Left forelimb (tissue), 1 donor: ENCODE results near the gene CACNA1C.

Experiments
- DNase-seq: peaks from one replicate; pipeline ENCODE4 v3.0.0-alpha.2; 2018; ENCODE audit warnings: low spot score

Gene CACNA1C

DNA sequence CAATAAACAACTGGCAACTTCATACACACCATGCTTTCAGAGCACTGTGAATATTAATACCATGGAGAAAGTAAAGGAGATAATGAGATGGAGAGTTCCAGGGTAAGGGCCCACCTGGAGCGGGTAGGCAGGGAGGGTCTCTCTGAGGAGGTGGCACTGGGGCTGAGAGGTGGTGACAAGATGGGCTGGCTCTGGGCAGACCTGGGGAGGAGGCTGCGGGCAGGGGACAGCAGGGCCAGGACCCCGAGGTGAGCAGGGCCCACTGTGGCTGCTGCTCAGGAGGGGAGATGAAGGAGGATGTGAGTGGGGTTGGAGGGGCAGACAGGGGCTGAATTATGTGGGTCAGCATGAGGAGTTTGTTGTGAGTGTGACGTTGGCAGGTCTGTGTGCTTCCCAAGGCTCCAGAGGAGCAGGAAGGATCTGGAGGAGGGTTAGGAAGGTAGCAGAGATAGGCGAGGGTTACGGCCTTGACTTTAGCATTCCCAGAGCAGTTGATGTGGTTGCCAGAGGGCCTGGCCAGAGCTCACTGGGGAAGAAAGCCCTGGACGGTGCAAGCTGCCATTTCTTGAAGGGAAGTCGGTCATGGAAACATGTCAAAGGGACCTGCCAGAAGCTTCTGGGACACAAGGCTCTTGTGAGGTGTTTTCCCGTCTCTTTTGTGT is 88.2 kb downstream of the CACNA1C start:
- DNase-seq: no peak

DNA sequence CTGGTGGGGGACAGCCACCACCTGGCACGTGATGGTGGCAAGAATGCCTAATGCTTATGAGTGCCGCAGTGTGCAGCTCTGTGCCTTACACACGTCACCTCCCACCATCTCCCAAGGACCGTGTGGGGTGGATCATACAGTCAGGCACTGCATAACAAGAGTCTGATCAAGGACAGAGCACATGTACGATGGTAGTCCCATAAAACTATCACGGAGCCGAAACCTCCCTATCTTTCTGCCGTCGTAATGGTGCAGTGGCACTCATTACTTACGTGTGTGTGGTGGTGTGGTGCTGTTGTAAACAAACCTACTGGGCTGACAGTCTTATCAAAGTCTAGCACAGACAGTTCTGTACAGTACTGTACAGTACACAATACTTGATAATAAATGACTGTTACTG is 89.3 kb downstream of the CACNA1C start:
- no peak for DNase-seq

DNA sequence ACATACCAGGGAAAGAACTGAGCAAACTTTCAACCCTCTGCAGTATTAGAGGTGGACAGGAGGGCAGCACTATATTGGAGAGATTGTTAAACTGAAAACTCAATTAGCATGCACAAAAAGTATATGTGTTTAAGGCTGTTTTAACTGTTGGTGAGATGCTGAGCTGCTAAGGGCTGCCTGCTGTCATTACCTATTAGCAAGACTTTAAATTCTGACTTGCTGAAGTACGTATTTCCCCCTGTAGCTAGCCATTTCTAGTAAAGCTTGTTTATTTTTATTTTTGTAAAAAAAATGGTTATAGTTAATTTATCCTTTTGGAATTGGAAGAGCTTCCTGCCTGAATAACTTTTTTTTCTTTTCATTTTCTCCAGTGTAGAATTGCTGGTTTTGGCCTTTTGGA is 92.2 kb downstream of the CACNA1C start:
- DNase-seq: no peak

DNA sequence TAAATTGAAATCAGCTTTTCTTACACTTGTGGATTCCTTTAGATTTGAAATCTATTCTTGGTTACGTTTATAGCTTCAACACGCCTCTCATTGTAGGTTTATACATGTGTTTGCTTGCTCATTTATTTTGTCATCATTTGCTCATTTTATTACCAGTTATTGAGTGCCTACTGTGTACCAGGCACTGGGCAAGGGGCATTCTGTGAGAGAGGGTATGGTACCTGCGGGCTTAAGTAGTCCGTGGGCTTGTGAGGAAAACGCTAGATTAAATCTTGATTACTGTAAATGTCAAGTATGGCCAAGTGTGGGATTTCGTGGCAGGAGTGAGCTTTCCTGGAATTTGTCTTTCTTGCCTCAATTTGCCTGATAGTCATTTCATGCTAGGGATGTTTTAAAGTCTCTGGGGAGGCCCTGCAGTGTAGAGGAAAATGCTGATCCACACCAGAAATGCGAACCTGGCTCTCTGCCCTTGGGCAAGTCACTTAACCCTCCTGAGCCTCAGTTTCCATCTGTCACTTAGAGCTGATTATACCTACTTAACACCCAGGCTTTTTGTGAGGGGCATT is 92.7 kb downstream of the CACNA1C start:
- DNase-seq: no peak

DNA sequence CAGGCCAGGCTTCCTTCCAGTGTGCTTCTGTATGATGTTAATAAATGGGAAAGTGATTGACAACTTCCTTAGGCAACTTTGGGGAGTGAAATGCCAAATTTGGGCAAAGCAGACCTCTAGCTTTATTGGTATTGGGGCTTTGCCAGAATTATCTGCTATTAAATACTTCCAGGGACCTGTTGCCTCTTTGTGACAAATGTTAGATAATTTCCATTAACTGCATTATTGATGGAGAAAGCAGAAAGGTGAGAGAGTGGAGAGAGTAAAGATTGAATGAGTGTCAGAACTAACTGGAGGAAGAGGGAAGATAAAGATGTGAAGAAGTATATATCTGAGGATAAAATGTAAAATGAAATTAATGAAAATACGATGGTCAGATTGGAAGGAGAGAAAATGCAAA is 94.5 kb downstream of the CACNA1C start:
- no peak for DNase-seq

DNA sequence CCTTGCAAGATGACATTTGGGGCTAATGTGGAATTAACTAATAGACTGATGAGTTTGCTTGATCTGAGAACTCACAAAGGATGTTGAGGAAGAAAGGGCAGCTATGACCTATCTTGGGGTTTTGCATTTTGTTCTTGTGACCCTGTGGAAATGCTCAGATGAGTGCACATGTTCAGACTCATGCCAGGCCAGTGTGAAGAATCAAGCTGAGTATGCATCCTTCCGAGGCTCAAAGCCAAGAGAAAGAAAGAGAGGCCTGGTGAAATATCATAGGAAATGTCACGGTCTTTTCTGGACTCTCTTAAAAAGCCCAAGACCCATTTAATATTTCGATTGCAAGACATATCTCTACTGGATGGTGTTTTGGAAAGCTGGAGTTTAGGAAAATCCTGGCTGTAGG is 96.3 kb downstream of the CACNA1C start:
- DNase-seq: no peak

DNA sequence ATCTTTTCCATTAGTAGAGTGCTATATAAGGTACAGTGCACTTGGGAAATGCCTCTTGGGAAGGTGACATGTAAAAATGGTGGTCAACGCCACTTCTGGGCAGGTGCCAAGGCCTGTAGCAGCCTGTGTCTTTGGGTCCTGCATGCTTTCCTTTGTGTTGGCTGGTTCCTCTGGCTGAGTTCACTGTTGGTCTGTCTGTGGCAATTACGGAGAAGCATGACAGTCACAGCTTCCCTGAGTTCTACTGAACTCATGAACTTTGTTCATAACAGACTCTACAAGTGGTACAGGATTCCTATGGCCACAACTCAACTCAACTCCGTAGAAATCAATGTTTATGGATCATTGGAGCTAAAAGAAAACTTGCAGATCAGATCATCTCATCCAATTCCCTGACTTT is 98.0 kb downstream of the CACNA1C start:
- DNase-seq: no peak

DNA sequence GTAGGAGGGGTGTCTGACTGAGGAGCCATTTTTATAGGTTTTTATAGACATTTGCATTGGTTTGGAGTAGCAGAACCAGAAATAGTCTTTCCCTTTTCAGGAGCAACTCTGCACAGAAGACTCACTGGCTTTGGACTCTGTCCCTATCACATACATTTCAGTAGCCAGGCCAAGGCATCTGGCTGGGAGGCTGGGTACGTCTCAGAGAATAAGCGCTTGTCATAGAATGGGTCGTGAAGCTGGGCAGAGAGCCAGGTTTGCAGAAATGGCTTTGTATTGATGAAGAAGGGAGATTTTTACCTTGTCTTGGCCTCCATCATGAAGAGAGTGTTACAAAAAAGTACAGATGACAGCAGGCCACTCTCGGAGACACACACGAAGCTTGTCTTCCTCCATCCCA is 98.6 kb downstream of the CACNA1C start:
- DNase-seq: no peak

DNA sequence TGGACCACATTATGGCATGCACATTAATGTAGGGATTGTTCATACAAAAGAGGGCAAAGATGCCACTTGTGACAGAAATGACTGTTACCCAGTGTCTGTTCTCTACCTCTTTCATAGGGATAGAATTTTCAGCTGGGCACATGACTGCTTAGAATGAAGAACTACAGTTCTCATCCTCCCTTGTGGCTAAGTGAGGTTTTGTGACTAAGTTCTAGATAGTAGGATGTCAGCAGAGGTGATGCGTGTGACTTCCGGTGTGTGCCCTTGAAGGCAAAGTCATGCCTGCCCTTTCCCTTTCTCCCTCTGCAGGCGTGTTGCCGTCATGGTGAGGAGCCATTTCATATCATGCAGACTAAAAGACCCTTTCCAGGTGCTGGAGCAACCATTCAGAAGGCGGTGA is 99.3 kb downstream of the CACNA1C start:
- DNase-seq: no peak

DNA sequence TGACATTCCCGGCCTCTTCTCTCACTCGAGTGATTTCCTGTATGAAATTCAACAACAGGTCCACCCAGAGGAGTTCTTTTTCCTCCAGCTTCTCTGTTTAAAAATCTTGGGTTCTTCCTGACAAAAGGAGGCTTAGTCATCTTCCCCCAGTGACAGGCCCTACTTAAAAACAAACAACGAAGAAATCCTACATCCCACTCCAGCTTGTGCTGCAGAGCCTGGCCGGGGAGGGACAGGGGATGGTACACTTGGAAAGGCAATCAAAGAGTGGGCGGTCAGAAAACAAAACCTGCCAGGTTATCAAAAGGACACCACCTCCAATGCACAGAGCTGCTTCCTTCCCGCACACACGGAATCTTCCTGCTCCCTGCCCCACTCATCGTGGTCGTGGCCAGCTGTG is 101.3 kb downstream of the CACNA1C start:
- DNase-seq: no peak

DNA sequence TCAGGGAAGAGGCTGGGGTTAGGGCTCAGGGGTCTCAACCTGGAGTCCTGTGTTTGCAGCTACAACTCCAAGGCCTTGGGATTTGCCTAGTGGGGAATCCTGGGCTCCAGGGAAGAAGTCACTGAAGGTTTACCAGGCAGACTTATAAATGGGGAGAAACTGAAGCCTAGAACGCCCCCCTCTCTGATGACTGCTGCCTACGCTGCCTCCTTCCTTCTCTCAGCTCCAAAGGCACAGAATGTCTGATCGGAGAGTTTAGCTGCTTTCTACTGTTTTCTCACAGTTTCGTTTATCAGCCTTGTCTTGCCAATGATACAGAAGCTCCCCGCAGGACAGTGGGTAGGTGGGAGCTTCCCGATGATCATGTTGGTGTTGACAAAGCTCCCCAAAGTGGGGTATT is 101.7 kb downstream of the CACNA1C start:
- no peak for DNase-seq

DNA sequence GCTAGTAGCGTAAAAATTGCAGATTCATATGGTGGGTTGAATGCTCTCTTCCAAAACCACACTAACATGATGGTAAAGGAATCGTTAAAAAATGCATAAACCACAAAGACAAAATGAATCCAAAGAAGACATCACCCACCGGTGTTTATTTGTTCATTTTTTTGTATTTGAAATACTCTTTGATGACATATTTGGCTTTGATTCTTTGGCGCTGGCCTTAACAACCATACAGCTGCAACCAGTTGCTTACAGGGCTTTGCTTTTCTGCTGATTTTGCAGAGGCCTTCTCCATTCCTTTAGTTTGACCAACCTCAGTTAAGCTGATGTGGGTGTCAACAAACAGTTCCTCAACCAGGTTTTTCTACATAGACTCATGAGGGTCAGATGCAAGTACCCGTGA is 103.5 kb downstream of the CACNA1C start:
- no peak for DNase-seq

DNA sequence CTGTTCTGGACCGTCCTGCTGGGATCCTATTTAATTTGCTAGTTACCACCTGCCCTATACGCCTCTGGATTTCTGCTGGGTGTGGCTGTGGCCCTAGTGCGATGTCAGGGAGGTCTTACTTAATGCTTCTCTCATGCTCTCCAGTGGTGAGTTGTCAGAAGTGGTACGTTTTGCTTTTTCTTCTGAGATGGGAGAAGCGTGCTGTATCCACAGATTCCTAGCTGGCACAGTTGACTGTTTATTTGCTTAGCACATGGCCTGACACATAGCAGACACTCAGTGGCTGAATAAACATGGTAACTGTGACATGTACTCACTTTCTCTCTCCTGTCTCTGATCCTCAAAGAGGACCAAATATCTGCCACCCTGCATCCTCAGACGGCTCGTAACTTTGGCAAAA is 107.3 kb downstream of the CACNA1C start:
- DNase-seq: no peak

DNA sequence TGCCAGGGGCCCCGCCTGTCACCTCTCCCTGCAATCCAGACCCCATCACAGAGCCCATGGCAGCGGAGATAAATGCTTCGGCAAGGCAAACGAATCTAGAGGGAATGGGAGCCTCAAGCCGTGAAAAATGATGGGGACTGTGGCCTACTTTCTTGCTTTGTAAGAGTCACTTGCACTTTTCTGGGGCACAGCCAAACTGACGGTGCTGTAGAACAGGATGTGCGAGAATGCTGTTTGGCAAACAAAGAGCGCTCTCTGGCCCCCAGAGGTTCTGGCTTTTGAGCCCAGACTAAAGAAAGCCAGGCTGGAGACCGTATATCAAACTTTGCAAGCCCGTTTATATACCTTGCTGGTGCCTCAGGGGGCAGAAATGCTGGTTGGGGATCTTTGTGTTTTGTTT is 108.7 kb downstream of the CACNA1C start:
- no peak for DNase-seq

DNA sequence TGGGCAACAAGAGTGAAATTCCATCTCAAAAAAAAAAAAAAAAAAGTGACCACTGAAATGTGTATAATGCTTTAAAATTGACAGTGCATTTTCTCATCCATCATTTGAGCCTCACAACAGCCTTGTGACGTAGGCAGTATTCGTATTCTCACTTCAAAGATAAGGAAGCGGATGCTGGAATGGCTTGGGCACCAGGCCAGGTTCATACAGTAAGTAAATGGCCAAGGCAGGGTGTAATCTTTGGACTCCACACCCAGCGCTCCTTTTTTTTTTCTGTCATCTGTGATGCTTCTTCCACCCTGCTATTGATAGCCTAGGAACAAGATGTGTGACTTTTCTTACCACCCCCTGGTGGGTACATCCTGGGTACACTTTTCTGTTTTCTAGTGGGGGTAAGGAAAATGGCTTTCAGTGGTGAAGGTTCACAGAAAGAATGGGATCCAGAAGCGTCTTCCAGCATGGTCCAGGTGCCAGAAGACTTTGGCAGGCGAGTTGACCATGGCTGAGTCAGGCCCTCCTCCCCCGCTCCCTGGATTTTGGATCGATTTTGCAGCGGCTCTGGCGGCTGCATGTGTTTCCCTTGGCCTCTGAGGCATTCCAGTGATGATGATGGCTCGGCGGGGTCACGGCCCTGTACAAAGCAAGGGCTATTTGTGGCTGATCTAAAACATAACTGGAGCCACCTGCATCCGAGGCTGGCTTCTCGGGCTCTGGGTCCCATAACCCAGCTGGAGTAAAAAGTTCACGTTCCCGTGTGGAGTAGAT is 110.6 kb downstream of the CACNA1C start:
- peak; percentile 90 for DNase-seq

DNA sequence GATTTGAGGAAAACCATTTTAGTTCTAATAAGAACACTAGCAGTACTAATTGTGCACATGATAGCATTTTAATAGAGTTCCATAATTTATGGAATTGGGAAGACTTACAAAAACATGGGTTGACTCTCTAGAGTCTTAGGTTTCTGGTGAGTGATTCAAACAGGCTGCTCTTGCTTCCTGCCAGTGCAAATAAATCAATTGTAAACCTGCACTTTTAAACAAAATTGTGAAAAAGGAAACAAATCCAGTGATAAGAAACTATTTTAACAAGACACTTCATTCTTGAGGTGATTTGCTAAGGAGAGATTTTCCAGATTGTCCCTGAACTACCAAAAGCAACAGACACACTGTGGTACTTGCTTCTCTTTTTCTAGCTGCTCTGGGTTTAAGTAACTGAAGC is 112.2 kb downstream of the CACNA1C start:
- no peak for DNase-seq

DNA sequence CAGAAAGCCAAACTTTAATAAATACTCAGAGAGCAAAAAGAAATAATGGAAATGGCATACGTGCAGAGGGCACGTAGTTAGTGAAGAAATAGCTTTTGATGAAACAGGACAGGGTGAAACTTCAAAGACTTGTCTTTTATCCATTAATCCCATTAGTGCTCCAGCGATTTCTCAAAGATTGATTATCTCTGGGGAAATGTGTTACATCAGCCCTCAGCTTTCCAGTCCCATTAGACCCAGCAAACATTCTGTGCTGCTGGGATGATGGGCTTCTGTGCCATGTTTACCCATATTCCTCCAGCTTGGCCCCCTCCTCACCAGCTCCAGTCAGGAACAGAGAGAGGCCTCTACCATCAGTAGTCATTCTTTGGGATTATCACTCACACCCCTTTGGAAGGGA is 113.1 kb downstream of the CACNA1C start:
- DNase-seq: no peak

DNA sequence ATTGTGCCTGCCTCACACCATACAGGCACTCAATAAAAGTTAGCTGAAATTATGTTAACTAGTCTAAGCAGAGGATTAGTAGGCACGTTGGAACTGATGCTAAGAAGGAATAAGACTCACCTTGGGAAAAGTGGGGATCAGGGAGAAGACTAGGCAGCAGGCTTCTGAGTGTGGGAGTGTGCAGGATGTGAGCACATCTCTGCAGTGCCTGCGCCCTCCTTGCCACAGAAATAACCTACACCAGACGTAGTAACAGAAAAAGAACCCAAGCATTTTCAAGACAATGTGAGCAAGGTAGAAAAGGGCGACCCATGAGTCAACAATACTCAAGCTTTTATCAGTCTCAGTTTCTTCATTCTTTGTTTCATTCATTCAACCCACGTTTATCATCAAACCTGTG is 113.9 kb downstream of the CACNA1C start:
- no peak for DNase-seq

DNA sequence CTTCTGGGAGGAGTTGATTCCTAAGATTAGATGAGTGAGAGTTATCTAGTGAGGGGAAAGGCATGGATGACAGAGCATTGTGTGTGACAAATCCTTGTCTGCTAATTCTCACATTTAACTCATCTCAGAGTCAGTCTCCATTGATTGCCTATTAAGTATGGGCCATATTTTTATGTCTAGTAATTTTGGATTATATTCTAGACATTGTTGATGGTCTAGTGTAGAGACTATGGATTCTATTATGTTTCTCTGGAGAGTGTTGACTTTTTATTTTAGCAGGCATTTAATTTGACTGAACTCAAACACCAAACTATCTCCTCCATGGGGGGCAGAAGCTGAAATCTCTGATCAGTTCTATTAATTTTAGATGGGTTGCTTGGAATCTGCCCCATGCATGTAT is 114.4 kb downstream of the CACNA1C start:
- no peak for DNase-seq

DNA sequence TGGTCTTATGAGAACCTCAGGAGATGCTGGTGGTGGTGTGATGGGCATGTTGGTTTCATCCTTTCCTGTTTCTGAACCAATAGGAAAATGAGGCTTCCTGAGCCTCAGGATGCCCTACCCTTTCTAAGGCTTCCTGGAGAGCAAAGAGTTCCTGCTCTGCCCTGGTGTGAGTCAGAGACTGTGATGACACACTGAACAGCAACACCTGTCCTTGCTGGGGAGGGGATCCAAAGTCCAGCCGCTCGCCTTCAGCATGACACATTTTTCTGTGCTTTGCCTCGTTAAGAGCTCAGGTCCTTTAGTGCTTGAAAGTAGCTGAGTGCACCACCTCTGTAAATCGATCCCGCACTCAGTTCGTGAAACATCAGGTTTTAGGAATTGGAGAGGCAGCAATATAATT is 116.0 kb downstream of the CACNA1C start:
- DNase-seq: no peak

DNA sequence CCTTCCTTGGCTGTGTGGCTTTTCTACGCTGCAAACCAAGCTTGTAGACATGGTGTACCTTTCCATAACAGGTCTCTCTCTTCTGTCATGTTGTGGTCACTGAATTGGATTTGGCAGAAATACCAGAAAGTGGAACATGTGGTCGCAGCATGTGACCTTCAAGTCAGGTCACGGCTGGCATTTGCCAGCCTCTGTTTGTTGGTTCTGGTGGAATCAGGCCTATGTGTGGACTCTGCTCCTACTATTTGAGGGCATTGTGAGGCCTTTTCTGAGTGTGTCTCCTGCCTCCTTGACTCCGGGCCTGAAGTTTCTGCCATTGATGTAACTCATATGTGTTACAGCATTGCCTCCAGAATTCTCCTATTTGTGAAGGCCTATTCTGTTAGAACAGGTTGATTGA is 116.7 kb downstream of the CACNA1C start:
- DNase-seq: no peak

DNA sequence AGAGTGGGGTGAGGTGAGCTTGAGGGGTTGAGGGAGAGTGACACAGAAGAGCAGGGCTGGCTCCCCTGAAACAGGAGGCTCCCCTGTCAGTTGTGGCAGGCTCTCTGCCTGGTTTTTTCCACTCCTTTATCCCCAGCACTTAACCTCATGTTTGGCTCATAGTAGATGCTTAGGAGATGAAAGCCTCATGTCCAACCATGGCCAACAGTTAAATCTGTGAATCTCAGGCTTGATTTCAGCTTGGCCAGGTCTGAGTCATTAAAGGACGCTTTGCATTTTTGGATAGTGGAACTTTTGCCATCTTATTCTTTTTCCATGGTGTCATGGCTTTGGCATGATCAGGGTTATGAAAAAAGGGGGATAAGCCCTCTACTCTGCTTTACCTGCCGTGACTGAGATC is 117.2 kb downstream of the CACNA1C start:
- no peak for DNase-seq

DNA sequence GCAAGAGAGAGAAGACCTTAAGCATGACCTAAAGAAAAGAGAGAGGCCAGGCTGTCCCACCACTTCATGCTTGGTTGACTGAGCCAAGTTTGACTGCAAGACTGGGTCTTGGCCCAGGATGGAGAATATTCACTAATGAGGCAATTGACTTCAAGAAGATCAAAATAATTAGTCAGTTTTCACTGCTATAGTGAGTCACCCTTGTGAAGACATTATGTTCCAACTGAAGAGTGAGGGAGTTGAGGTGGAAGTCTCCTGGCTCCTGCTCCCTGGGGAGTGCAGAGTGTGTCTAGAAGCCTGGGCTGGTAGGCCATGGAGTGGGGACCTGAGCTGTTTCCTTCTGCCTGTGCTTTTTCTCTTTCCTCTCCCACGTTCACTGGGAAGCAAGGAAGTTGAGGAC is 117.6 kb downstream of the CACNA1C start:
- DNase-seq: no peak
